ENCODE measurements around the gene ING3.

DNA sequence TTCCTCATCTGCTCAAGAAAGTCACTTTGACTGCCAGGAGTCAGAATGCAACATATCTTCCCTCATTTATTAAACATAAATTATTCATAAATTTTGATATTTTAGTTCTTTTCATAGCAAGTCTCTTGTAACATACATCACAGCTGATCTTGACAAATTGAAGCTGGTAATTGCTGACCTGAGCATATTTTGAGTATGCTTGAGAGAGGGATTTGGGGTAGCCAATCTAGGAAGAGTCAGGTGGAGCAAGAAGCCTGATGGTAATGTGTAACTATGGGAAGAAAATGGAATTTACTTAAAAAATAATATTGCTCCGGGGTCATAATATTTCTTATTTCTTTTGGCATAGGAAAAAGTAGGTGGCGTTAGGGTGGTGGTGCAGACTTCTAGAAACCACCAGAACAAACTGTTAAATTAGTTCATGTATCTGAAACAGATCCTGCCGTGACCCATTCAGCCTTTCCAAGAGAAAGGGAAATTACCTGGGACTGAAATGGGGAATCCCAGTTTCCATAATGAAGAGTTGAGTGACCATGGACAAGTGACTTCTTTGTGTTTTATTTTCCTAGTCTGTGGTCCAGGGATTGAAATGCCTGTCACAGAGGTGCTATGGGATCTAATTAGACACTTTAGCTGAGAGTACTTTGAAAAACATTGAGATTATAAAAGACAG is 50.8 kb downstream of the ING3 start:
- TF ChIP-seq, protein P1, sequence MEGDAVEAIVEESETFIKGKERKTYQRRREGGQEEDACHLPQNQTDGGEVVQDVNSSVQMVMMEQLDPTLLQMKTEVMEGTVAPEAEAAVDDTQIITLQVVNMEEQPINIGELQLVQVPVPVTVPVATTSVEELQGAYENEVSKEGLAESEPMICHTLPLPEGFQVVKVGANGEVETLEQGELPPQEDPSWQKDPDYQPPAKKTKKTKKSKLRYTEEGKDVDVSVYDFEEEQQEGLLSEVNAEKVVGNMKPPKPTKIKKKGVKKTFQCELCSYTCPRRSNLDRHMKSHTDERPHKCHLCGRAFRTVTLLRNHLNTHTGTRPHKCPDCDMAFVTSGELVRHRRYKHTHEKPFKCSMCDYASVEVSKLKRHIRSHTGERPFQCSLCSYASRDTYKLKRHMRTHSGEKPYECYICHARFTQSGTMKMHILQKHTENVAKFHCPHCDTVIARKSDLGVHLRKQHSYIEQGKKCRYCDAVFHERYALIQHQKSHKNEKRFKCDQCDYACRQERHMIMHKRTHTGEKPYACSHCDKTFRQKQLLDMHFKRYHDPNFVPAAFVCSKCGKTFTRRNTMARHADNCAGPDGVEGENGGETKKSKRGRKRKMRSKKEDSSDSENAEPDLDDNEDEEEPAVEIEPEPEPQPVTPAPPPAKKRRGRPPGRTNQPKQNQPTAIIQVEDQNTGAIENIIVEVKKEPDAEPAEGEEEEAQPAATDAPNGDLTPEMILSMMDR (IDR thresholded peaks at IDR 0.05; ENCODE audit: low read depth, low read length), result no peak
- TF ChIP-seq EZH2phosphoT487 (IDR thresholded peaks at IDR 0.05; ENCODE audit: low read depth), result no peak

Measured in OCI-LY3 (cell line).